Measurements from ENCODE around the gene ERAS.

DNA sequence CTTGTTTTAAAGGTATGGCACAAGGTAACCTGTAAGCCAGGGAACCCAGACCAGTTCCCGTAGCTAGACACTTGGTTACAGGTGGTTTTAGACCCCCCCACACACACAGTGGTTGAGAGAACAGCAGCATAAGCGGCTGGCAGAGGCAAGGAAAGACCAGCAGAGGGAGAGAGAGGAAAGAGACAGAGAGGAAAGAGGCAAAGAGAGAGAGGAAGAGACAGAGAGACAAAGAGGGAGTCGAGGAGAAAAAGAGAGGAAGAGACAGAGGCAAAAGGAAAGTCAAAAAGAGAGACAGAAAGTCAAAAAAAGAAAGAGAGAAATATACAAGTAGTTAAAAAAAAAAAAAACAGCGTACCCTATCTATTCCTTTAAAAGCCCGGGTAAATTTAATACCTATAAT lies 28.6 kb downstream of the ERAS start:
- TF ChIP-seq, protein P1, sequence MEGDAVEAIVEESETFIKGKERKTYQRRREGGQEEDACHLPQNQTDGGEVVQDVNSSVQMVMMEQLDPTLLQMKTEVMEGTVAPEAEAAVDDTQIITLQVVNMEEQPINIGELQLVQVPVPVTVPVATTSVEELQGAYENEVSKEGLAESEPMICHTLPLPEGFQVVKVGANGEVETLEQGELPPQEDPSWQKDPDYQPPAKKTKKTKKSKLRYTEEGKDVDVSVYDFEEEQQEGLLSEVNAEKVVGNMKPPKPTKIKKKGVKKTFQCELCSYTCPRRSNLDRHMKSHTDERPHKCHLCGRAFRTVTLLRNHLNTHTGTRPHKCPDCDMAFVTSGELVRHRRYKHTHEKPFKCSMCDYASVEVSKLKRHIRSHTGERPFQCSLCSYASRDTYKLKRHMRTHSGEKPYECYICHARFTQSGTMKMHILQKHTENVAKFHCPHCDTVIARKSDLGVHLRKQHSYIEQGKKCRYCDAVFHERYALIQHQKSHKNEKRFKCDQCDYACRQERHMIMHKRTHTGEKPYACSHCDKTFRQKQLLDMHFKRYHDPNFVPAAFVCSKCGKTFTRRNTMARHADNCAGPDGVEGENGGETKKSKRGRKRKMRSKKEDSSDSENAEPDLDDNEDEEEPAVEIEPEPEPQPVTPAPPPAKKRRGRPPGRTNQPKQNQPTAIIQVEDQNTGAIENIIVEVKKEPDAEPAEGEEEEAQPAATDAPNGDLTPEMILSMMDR (IDR thresholded peaks at IDR 0.05; ENCODE audit: poor library complexity, severe bottlenecking): no peak
- no peak for TF ChIP-seq POLR2AphosphoS5 (IDR thresholded peaks at IDR 0.05)
- TF ChIP-seq EZH2 (IDR thresholded peaks at IDR 0.05; ENCODE audit: borderline replicate concordance, insufficient read depth, low read length, poor library complexity, severe bottlenecking): no peak
- no peak for TF ChIP-seq TAF1 (IDR thresholded peaks at IDR 0.05; ENCODE audit: low read depth)
- TF ChIP-seq, protein P2, sequence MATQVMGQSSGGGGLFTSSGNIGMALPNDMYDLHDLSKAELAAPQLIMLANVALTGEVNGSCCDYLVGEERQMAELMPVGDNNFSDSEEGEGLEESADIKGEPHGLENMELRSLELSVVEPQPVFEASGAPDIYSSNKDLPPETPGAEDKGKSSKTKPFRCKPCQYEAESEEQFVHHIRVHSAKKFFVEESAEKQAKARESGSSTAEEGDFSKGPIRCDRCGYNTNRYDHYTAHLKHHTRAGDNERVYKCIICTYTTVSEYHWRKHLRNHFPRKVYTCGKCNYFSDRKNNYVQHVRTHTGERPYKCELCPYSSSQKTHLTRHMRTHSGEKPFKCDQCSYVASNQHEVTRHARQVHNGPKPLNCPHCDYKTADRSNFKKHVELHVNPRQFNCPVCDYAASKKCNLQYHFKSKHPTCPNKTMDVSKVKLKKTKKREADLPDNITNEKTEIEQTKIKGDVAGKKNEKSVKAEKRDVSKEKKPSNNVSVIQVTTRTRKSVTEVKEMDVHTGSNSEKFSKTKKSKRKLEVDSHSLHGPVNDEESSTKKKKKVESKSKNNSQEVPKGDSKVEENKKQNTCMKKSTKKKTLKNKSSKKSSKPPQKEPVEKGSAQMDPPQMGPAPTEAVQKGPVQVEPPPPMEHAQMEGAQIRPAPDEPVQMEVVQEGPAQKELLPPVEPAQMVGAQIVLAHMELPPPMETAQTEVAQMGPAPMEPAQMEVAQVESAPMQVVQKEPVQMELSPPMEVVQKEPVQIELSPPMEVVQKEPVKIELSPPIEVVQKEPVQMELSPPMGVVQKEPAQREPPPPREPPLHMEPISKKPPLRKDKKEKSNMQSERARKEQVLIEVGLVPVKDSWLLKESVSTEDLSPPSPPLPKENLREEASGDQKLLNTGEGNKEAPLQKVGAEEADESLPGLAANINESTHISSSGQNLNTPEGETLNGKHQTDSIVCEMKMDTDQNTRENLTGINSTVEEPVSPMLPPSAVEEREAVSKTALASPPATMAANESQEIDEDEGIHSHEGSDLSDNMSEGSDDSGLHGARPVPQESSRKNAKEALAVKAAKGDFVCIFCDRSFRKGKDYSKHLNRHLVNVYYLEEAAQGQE (IDR thresholded peaks at IDR 0.05; ENCODE audit: borderline replicate concordance): no peak
- no peak for TF ChIP-seq RAD21 (conservative IDR thresholded peaks at IDR 0.05)

All from neural cell (in vitro differentiated cells).